CD8-positive, alpha-beta memory T cell (primary cell): ENCODE measurements around the gene TMC7. TPM values are rescaled to one million over a fixed set of nuclear protein-coding genes. Genes with fewer than 3 reads are reported as not detected.

ENCODE experiments used
- CTCF ChIA-PET: fragments of 350-600 bp; sonication (Branson Sonifier 250); formaldehyde crosslinking; loops from one replicate; lab custom pipeline; 2021; ENCODE audit warnings: antibody characterized with exemption; lab: Charles Lee
- POLR2A ChIA-PET: fragments of 350-600 bp; sonication (Branson Sonifier 250); formaldehyde crosslinking; loops from one replicate; lab custom pipeline; 2021; ENCODE audit warnings: antibody characterized with exemption; lab: Charles Lee
- DNase-seq, 5 donors: peaks; one replicate each; pipeline versions ENCODE4 v3.0.0 to v3.0.0-alpha.2; 2020 to 2022; ENCODE audit warnings: mixed read lengths in 1 of 5
- H3K27ac ChIP-seq: one replicate; pipeline ENCODE4 v1.7.0; 2013; ENCODE audit warnings: low read depth, mild to moderate bottlenecking, low read length, moderate library complexity
- H3K27me3 ChIP-seq: 2 replicates; pipeline ENCODE4 v1.7.0; 2013; ENCODE audit warnings: low read length, mild to moderate bottlenecking; ENCODE audit not compliant: insufficient read depth, poor library complexity, severe bottlenecking
- H3K36me3 ChIP-seq: 2 replicates; pipeline ENCODE4 v1.7.0; 2013; ENCODE audit warnings: mild to moderate bottlenecking, low read length, moderate library complexity; ENCODE audit not compliant: insufficient read depth
- H3K4me1 ChIP-seq: 2 replicates; pipeline ENCODE4 v1.7.0; 2013; ENCODE audit warnings: mild to moderate bottlenecking, low read length, moderate library complexity; ENCODE audit not compliant: insufficient read depth
- H3K4me3 ChIP-seq: 2 replicates; pipeline ENCODE4 v1.7.0; 2013; ENCODE audit warnings: mild to moderate bottlenecking, low read length
- H3K9me3 ChIP-seq: 2 replicates; pipeline ENCODE4 v1.7.0; 2013; ENCODE audit warnings: mild to moderate bottlenecking, low read length
- H3K27ac Mint-ChIP-seq, 8 donors: one replicate each; pipeline ENCODE4 v1.8.0; 2020 to 2021; ENCODE audit warnings: mixed read lengths in 8 of 8, mild to moderate bottlenecking in 6 of 8, inconsistent platforms in 3 of 8, moderate library complexity in 3 of 8
- H3K27me3 Mint-ChIP-seq, 2 donors: one replicate each; pipeline ENCODE4 v1.8.0; 2020 to 2021; ENCODE audit warnings: mixed read lengths in 2 of 2, mild to moderate bottlenecking in 1 of 2, moderate library complexity in 1 of 2
- H3K36me3 Mint-ChIP-seq, 3 donors: one replicate each; pipeline ENCODE4 v1.8.0; 2020 to 2021; ENCODE audit warnings: mixed read lengths in 3 of 3, inconsistent platforms in 1 of 3, mild to moderate bottlenecking in 1 of 3
- H3K4me1 Mint-ChIP-seq, 3 donors: one replicate each; pipeline ENCODE4 v1.8.0; 2020 to 2021; ENCODE audit warnings: mixed read lengths in 3 of 3, inconsistent platforms in 1 of 3, mild to moderate bottlenecking in 1 of 3
- H3K4me3 Mint-ChIP-seq, 7 donors: one replicate each; pipeline ENCODE4 v1.8.0; 2020 to 2021; ENCODE audit warnings: mixed read lengths in 7 of 7, mild to moderate bottlenecking in 6 of 7, moderate library complexity in 4 of 7, inconsistent platforms in 2 of 7
- H3K9me3 Mint-ChIP-seq, 5 donors: one replicate each; pipeline ENCODE4 v1.8.0; 2020 to 2022; ENCODE audit warnings: mixed read lengths in 5 of 5, mild to moderate bottlenecking in 3 of 5, moderate library complexity in 2 of 5, inconsistent platforms in 1 of 5
- polyA plus RNA-seq: library from polyadenylated mRNA; unstranded; fragments of 300-500 nt; fragmentation: Illumina TruSeq; gene quantifications from one replicate; pipeline ENCODE4 v1.2.3, GENCODE V29; 2021
- total RNA-seq, 2 experiments: library from RNA; stranded (reverse); gene quantifications; one replicate each; pipeline ENCODE4 v1.2.3, GENCODE V29; 2021

The TMC7 gene
- total and polyA plus RNA-seq, 3 experiments from 2014 or later = not detected

DNA sequence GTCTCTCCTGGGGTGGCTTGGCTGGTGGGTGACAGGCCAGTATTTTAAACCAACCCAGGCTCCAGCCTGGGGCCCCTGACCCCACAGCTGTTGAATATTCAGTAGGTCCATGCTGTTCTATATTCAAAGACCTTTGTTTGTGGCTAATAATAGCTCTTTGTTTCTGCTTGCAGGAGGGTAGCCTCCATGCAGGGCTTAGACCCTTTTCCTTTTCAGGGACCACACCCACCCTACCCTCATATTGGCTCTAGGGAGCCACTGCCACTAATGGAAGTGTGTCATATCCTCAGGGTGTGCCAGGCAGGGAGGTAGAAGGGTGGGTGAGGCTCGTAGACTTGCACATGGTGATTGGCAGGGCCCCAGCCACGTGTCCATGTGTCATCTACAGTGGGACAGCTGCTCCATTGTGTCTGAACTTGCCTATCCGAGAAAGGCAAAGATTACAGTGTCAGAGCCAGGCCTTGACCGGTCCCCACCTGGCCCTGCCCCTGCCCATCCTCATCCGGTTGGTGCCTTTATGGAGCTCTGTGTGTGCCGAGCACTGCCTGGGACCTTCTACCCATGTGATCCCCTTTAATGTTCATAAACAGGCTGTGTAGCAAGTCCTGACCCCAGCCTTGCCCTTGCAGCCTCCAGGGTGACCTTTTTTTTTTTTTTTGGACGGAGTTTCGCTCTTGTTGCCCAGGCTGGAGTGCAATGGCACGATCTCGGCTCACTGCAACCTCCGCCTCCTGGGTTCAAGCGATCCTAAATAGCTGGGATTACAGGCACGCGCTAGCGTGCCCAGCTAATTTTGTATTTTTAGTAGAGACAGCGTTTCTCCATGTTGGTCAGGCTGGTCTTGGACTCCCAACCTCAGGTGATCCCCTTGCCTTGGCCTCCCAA, 22.1 kb downstream of the TMC7 start:
- no peaks in the 10 kb centered on the region for H3K36me3 ChIP-seq
- H3K4me3 ChIP-seq = no peak overlapping the region
- CTCF ChIA-PET = no interaction called here
- Mint-ChIP-seq H3K4me3 (no peak overlapping the region), H3K4me1 (no peaks in the 10 kb centered on the region), H3K36me3 (no peaks in the 10 kb centered on the region), H3K27ac (no peak overlapping the region), H3K9me3 (peaks cover 0 to 5% (median 4%) of the 10 kb centered on the region in 5 donors), H3K27me3 (peaks cover 5 to 8% of the 10 kb centered on the region in 2 donors)
- no peak overlapping the region for H3K27ac ChIP-seq
- peaks cover 4% of the 10 kb centered on the region for H3K9me3 ChIP-seq
- DNase-seq = no peak
- no peaks in the 10 kb centered on the region for H3K27me3 ChIP-seq
- POLR2A ChIA-PET = no interaction called here
- no peaks in the 10 kb centered on the region for H3K4me1 ChIP-seq

DNA sequence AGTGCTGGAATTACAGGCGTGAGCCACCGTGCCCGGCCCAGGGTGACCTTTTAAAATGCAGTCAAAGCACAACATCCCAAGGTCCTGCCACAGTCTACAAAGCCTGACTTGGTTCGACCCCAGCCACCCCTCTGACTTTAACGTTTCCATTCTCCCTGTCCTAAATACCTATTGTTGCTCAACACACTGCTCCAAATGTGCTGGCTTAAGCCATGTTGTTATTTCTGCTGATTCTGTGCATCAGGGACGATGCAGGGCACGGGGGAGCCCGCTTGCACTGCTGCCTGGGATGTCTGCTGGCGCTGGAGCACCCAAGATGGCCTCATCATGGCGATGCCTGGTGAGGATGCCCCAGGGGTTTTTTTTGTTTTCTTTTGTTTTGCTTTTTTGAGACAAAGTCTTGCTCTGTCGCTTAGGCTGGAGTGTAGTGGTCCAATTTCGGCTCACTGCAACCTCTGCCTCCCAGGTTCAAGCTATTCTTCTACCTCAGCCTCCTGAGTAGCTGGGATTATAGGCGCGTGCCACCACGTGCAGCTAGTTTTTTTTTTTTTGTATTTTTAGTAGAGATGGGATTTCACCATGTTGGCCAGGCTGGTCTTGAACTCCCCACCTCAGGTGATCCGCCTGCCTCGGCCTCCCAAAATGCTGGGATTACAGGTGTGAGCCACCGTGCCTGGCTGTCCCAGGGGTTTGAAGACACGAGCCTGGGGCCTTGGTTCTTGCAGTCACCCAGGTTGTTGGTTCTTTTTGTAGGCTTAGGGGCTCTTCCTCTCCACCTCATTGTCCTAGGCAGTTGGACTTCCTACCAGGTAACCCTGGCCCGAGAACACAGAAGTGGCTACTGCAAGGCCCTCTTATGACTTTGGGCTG, 22.9 kb downstream of the TMC7 start:
- Histone ChIP-seq H3K27ac (no peak overlapping the region), H3K9me3 (peaks cover 6% of the 10 kb centered on the region), H3K27me3 (no peaks in the 10 kb centered on the region), H3K4me3 (no peak overlapping the region), H3K36me3 (no peaks in the 10 kb centered on the region), H3K4me1 (no peaks in the 10 kb centered on the region)
- no peak for DNase-seq
- Mint-ChIP-seq H3K9me3 (peaks cover 0 to 9% (median 6%) of the 10 kb centered on the region in 5 donors), H3K27me3 (peaks cover 5 to 12% of the 10 kb centered on the region in 2 donors), H3K4me3 (no peak overlapping the region), H3K4me1 (no peaks in the 10 kb centered on the region), H3K27ac (no peak overlapping the region), H3K36me3 (no peaks in the 10 kb centered on the region)
- POLR2A ChIA-PET = no interaction called here
- CTCF ChIA-PET = no interaction called here

DNA sequence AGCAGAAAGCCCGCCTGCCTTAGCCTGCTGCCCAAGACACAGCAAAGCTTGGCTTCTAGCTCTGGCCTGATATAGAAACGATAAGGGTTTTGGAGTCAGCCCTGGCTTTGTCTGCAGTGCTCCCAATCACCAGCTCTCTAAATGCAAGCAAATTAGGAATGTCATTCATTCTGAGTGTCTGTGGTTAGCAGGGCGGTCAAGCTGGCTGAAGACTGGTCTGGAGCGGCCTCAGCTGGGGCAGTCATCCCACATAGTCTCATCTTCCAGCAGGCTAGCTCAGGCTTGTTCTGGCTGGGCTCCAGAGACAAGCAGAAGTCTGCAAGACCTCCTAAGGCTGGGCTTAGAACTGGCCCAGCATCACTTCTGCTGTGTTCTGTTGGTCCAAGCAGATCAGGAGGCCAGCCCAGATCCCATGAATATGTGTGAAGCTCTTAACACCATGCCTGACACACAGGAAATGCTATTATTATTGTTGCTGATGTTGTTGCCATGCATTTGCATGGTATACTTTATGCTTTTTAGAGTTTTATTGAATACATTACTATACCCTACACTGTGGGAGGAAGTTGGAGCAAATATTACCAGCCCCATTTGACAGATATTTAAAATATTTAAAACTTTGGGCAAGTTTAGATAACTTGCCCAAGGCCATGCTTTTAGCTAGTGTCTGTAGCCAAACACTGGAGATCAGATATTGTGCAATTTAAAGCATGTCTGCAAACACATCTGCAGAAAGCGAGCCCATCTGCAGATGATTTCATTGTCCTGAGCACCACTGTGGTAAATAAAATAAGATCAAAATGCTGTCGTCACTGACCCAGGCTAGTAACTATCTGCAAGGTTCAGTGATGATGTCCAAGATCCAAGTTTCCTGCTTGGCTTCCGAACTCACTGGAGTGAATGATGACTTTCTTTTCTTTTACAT, 24.8 kb downstream of the TMC7 start:
- H3K27ac Mint-ChIP-seq = no peak overlapping the region
- H3K36me3 ChIP-seq = no peaks in the 10 kb centered on the region
- no peak overlapping the region for H3K27ac ChIP-seq
- no peaks in the 10 kb centered on the region for H3K4me1 Mint-ChIP-seq
- DNase-seq = no peak
- no peak overlapping the region for H3K4me3 ChIP-seq
- H3K27me3 ChIP-seq = no peaks in the 10 kb centered on the region
- peaks cover 6% of the 10 kb centered on the region for H3K9me3 ChIP-seq
- H3K4me1 ChIP-seq = no peaks in the 10 kb centered on the region
- peaks cover 5 to 12% of the 10 kb centered on the region in 2 donors for H3K27me3 Mint-ChIP-seq
- peaks cover 0 to 9% (median 6%) of the 10 kb centered on the region in 5 donors for H3K9me3 Mint-ChIP-seq
- POLR2A ChIA-PET = no interaction called here
- CTCF ChIA-PET = no interaction called here
- no peak overlapping the region for H3K4me3 Mint-ChIP-seq
- no peaks in the 10 kb centered on the region for H3K36me3 Mint-ChIP-seq

DNA sequence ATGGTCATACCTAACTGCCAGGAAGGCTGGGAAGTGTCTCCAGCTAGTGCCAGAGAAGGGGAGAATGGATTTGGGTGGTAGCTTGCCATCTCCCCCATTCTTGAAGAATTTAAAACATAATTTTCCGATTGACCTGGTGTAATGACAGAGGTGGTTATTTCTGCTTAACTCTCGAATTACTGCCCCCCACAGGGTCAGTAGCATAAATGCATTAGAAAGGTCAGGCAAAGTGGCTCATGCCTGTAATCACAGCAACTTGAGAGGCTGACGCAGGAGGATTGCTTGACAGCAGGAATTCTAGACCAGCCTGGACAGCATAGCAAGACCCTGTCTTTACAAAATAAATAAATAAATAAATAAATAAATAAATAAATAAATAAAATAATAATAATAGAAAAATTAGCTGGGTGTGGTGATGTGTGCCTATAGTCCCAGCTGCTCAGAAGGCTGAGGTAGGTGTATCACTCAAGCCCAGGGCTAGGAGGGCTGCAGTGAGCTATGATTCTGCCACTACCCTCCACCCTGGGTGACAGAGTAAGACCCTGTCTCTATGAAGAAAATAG, 27.5 kb downstream of the TMC7 start:
- Histone ChIP-seq H3K9me3 (peaks cover 6% of the 10 kb centered on the region), H3K4me3 (no peak overlapping the region), H3K36me3 (no peaks in the 10 kb centered on the region), H3K4me1 (no peaks in the 10 kb centered on the region), H3K27me3 (no peaks in the 10 kb centered on the region), H3K27ac (no peak overlapping the region)
- Mint-ChIP-seq H3K4me1 (no peaks in the 10 kb centered on the region), H3K27ac (no peak overlapping the region), H3K36me3 (no peaks in the 10 kb centered on the region), H3K9me3 (peaks cover 0 to 9% (median 6%) of the 10 kb centered on the region in 5 donors), H3K27me3 (peaks cover 8 to 16% of the 10 kb centered on the region in 2 donors), H3K4me3 (no peak overlapping the region)
- DNase-seq = no peak
- ChIA-PET POLR2A (no interaction called here), CTCF (no interaction called here)

DNA sequence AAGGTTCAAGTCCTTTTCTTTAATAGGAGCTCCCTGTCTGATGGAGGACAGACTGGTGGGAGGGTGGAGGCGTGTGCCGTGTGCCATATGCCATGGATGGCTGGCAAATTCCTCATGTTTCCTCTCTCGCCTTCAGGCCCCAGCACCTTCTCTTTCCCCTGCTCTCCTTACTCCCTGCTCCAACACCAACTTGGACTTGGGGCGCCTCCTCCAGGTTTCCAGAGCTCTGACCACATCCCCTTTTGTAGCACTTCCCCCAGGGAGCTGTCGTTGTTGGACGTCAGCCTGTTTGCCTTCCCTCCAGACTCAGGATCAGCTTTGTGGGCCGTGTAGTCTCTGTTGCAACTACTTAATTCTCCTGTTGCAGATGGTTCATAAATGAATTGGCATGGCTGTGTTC, 30.7 kb downstream of the TMC7 start:
- POLR2A ChIA-PET = no interaction called here
- no peak overlapping the region for H3K4me3 ChIP-seq
- no peaks in the 10 kb centered on the region for H3K4me1 ChIP-seq
- Mint-ChIP-seq H3K27me3 (peaks cover 2 to 17% of the 10 kb centered on the region in 2 donors), H3K4me3 (no peak overlapping the region), H3K9me3 (peaks cover 0 to 9% (median 6%) of the 10 kb centered on the region in 5 donors), H3K36me3 (no peaks in the 10 kb centered on the region), H3K27ac (peak overlapping the region in 1 of 8 donors; percentile 89), H3K4me1 (no peaks in the 10 kb centered on the region)
- no peaks in the 10 kb centered on the region for H3K36me3 ChIP-seq
- H3K27ac ChIP-seq = no peak overlapping the region
- CTCF ChIA-PET = no interaction called here
- peaks cover 6% of the 10 kb centered on the region for H3K9me3 ChIP-seq
- DNase-seq = no peak
- no peaks in the 10 kb centered on the region for H3K27me3 ChIP-seq

DNA sequence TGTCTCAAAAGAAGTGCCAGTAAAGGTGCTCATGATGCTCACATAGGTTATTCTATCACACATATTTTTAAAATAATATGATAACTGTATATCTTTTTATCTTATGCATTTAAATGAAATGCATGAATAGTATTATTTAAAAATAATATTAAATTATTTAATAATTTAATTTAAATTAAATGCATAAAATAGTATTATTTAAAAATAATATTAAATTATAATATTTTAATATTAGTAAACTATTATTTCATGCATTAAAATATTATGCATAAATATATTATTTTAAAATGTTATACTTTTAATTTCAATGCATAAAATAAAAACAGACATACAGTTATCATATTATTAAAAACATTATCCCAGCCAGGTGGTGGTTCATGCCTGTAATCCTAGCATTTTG, 33.4 kb downstream of the TMC7 start:
- no peaks in the 10 kb centered on the region for H3K9me3 Mint-ChIP-seq
- Histone ChIP-seq H3K27ac (no peak overlapping the region), H3K4me1 (no peaks in the 10 kb centered on the region), H3K27me3 (no peaks in the 10 kb centered on the region), H3K36me3 (no peaks in the 10 kb centered on the region), H3K4me3 (no peak overlapping the region), H3K9me3 (no peaks in the 10 kb centered on the region)
- no peak overlapping the region for H3K4me3 Mint-ChIP-seq
- DNase-seq = no peak
- H3K27ac Mint-ChIP-seq = no peak overlapping the region
- no peaks in the 10 kb centered on the region for H3K4me1 Mint-ChIP-seq
- no peaks in the 10 kb centered on the region for H3K36me3 Mint-ChIP-seq
- ChIA-PET POLR2A (no interaction called here), CTCF (no interaction called here)
- peaks cover 2 to 15% of the 10 kb centered on the region in 2 donors for H3K27me3 Mint-ChIP-seq

DNA sequence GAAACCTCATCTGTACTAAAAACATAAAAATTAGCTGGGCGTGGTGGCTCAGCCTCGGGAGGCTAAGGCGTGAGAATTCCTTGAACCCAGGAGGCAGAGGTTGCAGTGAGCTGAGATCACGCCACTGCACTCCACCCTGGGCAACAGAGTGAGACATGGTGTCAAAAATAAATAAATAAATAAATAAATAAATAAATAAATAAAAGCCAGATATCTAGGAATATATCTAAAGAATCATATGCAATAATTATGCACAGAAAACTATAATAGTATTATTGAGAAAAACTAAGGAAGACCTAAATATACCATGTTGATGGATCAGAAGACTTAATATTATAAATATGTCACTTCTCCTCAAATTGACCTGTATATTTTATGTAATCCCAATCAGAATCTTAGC, 37.0 kb downstream of the TMC7 start:
- ChIA-PET CTCF (no interaction called here), POLR2A (no interaction called here)
- Mint-ChIP-seq H3K4me1 (no peaks in the 10 kb centered on the region), H3K27ac (no peak overlapping the region), H3K9me3 (no peaks in the 10 kb centered on the region), H3K27me3 (peaks cover 0 to 14% of the 10 kb centered on the region in 2 donors), H3K36me3 (no peaks in the 10 kb centered on the region), H3K4me3 (no peak overlapping the region)
- Histone ChIP-seq H3K36me3 (no peaks in the 10 kb centered on the region), H3K4me3 (no peak overlapping the region), H3K9me3 (no peaks in the 10 kb centered on the region), H3K27me3 (no peaks in the 10 kb centered on the region), H3K27ac (no peak overlapping the region), H3K4me1 (no peaks in the 10 kb centered on the region)
- no peak for DNase-seq
